NCI-H128 (cell line): ENCODE measurements around the gene SYTL4.
A peak's percentile ranks its signal among the peaks of the same experiment; 100 is the strongest.
"Not testable (repeated sequence)": the region's sequence is repeated elsewhere in the genome, so short reads cannot be mapped to it uniquely, and the experiment has no call there.

ENCODE experiments used
- DNase-seq: peaks from one replicate; lab custom pipeline; 2025; ENCODE audit not compliant: unreplicated experiment; lab: John Stamatoyannopoulos, UW

The SYTL4 gene

GRCh38 chrX:100731441-100732281 lies at the start of gene SYTL4:
TSS of gene SYTL4 (minus strand) at chrX:100732121. CDS start at chrX:100702037, 30,084 bp downstream.
- DNase-seq: no peak

DNA sequence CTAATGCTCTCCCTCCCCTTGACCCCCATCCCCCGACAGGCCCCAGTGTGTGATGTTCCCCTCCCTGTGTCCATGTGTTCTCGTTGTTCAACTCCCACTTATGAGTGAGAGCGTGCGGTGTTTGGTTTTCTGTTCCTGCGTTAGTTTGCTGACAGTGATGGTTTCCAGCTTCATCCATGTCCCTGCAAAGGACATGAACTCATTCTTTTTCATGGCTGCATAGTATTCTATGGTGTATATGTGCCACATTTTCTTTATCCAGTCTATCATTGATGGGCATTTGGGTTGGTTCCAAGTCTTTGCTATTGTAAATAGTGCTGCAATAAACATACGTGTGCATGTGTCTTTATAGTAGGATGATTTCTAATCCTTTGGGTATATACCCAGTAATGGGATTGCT lies 37.5 kb upstream of the SYTL4 start:
- not testable (repeated sequence) for DNase-seq

DNA sequence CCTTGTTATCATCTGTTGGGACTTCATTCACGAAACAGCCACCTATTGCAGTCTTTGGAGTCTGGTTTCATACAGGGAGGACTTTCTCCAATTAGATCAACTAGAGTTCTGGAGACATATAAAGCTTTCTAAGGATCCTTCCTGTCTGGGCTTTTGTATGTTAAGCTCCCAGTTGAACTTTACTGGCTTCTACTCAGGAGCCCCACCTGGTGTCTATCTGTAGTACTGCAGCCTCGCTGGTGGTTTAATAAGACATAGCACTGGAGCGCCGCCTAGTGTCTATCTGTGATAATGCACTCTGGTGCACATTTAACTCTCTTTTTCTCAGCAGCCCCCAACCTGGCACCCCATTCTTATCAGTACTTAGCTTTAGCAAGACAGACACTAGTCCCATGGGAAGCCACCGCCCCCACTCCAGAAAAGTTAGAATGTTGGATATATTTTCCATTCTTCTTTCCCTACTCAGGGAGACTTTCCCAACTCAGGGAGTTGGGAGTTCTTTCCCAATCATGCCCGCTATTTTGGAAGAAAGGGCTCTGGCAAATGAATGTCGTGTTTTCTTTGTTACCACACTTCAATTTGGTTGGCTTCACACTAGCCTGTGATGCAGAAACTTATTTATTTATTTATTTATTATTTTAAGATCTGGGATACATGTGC lies 36.9 kb upstream of the SYTL4 start:
- peak; percentile 13 for DNase-seq

GRCh38 chrX:100750883-100751282 lies 19.0 kb upstream of the SYTL4 start:
- no peak for DNase-seq

DNA sequence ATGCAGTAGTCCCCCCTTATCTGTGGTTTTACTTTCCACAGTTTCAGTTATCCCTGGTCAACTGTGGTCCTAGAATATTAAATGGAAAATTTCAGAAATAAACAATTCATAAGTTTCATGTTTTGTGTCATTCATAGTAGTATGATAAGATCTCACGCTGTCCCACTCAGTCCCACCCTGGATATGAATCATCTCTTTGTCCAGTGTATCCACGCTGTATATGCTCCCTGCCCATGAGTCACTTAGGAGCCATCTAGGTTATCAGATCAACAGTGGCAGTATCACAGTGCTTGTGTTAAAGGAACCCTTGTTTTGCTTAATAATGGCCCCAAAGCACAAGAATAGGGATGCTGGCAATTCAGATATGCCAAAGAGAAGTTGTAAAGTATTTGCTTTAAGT lies 16.2 kb upstream of the SYTL4 start:
- DNase-seq: no peak

DNA sequence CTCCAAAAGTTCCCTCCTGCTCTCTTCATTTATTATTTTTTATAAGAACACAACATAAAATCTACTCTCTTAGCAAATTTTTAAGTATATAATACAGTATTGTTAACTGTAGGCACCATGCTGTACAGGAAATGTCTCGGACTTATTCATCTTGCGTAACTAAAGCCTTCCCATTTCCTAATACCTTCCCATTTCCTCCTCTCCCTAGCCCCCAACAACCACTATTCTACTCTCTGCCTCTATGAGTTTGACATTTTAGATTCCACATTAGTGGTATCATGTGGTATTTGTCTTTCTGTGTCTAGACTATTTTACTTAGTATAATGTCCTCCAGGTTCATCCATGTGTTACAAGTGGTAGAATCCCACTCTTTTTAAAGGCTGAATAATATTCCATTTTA lies 15.8 kb upstream of the SYTL4 start:
- no peak for DNase-seq

DNA sequence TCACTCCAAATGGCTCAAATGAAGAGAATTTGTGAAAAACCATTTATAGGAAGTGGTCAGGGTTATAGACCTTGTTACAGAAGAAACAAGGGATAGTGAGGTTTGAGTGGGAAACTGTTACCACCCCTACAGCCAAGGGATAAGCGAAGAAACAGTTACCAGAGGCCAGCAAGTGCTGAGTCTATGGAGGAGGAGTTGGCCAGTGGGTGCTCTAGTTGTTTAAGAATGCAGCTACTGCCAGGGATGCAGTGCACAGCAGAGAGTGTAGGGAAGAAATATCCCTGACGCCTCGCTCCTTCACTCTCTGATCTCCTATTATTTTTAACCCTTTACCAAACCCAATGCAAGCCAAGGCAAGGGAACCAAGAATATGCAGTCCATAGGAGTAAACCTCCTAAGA lies 15.2 kb upstream of the SYTL4 start:
- no peak for DNase-seq

DNA sequence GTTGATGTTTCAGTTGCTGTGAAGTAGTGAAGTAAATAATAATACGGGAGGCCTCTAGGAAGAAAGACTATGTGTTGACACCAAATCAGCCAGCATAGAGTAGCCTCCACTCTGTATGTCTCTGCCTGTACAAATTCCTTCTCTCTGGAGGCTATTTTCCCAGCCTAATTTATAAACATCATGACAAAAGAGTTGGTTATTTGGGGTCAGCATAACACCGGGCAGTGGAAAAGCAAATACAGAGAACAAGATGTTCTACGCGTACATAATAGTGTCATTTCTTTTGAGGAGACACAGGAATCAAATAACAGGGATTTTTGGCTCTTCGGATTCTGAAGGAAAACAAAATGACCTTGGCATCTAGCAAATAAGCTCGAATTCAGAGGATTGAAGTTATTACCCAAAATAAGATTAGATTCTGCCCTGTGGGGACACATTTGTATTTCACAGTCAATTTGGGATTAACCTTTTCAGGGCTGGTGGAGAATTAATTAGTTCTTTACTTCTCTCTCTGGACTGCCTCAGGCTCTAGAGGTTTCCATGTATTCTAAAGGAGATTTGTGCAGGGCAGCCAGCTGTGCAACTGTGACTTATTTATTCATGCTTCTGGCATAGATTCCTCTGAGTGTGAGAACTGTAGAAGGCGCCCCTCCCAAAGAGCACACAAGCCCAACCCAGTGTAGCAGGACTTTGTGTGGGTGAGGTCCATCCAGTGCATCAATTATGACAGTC lies 14.1 kb upstream of the SYTL4 start:
- no peak for DNase-seq

DNA sequence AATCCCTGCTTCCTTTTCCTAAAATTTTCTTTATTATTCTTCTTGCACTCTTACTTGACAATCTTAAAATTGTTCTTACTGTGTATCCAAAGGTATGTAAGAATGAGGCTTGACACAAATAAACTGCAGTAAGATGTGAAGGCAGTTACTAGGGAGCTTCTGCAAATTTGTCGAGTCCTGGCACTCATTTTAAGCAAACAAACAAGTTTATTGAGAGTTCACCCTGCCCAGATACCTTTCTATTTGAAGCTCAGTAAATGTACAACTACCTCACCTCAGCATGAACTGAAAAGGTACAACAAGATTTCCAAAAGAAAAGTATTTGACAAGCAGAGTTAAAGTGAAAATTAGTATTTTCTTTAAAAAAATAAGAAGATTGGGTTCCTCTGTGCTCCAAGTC lies 13.3 kb upstream of the SYTL4 start:
- DNase-seq: no peak

DNA sequence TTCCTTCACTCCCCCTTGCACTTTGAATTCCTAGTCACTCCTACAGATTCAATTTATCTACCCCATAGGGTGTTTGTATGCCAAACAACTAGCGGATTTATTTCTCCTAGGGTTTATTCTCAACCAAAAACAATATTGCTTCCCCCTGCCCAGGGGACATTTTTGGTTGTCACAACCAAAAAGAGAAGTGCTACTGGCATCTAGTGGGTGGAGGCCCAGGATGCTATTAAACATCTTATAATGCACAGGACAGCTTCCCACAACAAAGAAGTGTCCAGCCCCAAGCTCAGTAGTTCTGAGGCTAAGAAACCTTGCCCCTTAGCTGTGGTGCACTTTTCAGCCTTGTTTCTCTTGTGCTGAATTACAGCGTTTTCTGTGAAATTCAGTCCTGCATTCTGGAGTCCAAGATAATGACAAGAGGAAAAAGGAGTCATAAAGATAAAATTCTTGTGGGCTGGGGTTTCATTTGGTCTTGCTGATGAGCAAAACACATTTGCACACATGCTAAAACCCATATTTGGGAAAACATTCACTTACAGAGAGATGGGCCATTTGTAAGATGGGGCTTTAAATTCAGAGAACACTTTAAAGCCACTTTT lies 11.2 kb upstream of the SYTL4 start:
- no peak for DNase-seq

DNA sequence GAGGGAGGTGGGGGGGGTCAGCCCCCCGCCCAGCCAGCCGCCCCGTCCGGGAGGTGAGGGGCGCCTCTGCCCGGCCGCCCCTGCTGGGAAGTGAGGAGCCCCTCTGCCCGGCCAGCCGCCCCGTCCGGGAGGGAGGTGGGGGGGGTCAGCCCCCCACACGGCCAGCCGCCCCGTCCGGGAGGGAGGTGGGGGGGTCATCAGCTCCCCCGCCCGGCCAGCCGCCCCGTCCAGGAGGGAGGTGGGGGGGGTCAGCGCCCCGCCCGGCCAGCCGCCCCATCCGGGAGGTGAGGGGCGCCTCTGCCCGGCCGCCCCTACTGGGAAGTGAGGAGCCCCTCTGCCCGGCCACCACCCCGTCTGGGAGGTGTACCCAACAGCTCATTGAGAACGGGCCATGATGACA lies 7.9 kb downstream of the SYTL4 start:
- not testable (repeated sequence) for DNase-seq

GRCh38 chrX:100721328-100721727 lies 10.6 kb downstream of the SYTL4 start:
- no peak for DNase-seq

GRCh38 chrX:100720301-100720700 lies 11.6 kb downstream of the SYTL4 start:
- no peak for DNase-seq

- no peak for DNase-seq
These were observed 12.8 kb downstream of the SYTL4 start for GRCh38 chrX:100719139-100719538.

DNA sequence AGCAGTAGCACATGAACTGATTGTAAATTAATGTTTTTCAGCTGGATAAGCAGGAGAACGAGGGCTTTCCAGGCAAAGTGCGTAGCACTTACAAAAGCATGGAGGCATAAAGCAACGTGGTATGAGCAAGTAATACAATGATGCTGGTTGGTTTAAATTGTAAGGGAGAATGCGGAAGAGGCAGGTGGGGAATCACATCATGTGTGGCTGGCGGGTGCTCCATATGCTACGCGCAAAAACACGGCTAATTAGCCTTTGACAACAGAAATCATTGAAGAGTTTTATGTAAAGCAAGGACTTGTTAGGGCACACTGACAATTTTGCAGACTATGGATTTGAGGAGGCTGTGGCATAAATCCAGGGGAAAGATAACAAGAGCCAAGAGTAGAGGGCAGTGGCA lies 14.6 kb downstream of the SYTL4 start:
- DNase-seq: no peak

DNA sequence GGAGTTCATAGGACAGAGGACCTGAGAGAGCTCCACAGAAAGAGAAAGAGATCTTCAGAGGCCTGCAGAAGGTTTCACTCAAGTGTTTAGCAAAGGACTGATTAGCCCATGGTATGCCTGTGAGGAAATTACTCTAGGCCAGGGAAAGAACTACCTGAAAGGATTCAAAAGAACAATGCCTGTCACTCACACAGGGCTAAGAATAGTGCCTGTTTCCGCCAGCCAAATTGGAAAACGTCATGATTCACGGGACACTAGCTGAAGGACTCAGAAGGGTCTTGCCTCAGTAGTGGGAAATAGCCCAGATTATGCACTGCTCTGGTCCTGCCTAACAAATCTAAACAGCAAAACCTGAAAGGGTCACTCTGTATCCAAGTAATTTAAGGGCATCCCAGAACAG lies 21.1 kb downstream of the SYTL4 start:
- no peak for DNase-seq

DNA sequence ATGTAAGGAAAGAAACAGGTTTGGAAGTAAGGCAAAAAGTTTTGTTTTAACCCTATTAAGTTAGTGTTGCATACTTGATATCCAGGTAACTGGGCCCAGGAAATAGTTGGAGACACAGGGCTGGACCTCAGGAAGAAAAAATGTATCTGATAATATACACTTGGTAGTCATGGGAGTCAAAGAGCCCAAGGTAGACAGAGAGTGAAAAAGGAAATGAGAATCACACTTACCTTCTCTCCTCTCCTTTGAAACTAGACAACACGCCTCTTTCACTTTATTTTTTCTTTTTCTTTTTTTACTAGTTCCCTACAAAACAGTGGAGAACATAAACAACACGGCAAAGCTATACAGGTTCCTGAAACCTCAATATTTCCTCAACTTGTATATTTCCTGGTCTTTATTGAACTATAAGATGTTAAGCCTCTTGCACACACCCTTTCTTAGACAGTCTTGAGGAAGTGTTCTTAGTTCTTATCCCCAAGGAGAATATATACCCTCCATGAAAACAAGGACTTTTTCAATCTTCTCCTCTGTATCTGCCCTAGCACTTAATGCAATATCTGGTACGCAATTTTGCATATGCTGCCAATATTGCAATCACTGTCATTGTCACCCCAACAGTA lies 27.2 kb downstream of the SYTL4 start:
- DNase-seq: no peak

- no peak for DNase-seq
These were observed 31.1 kb downstream of the SYTL4 start for GRCh38 chrX:100700809-100701208.

GRCh38 chrX:100698551-100698950 lies 33.4 kb downstream of the SYTL4 start:
- DNase-seq: no peak

GRCh38 chrX:100696699-100697351 lies 35.1 kb downstream of the SYTL4 start:
- DNase-seq: no peak

GRCh38 chrX:100695991-100696390 lies 35.9 kb downstream of the SYTL4 start:
- DNase-seq: no peak
